SJSA1 (cell line): ENCODE results near the gene GOLGA8A. TPM values are rescaled to one million over a fixed set of nuclear protein-coding genes. Genes with fewer than 3 reads are reported as not detected.

Experiments
- DNase-seq, 2 experiments: peaks; one replicate each; pipeline ENCODE4 v3.0.0-alpha.2; 2015 to 2020; ENCODE audit warnings: low spot score in 2 of 2, low read depth in 1 of 2
- H3K27ac ChIP-seq: fragments of 250-450 bp; sonication (Bioruptor Pico); 2 replicates; pipeline ENCODE4 v1.5.1; 2020; ENCODE audit warnings: mild to moderate bottlenecking, moderate library complexity
- H3K27me3 ChIP-seq: fragments of 250-450 bp; sonication (Bioruptor Pico); replicated peaks from 2 replicates; pipeline ENCODE4 v1.5.1; 2020; ENCODE audit warnings: mild to moderate bottlenecking, moderate library complexity
- H3K36me3 ChIP-seq: fragments of 250-450 bp; sonication (Bioruptor Pico); 2 replicates; pipeline ENCODE4 v1.5.1; 2020; ENCODE audit warnings: mild to moderate bottlenecking
- H3K4me1 ChIP-seq: fragments of 250-450 bp; sonication (Bioruptor Pico); replicated peaks from 2 replicates; pipeline ENCODE4 v1.6.1; 2021; ENCODE audit warnings: mild to moderate bottlenecking
- H3K4me3 ChIP-seq: fragments of 250-450 bp; sonication (Bioruptor Pico); 2 replicates; pipeline ENCODE4 v1.5.1; 2020; ENCODE audit warnings: mild to moderate bottlenecking
- H3K9me3 ChIP-seq: fragments of 250-450 bp; sonication (Bioruptor Pico); replicated peaks from 2 replicates; pipeline ENCODE4 v1.5.1; 2020; ENCODE audit warnings: mild to moderate bottlenecking
- total RNA-seq: library from RNA; depleted of rRNA; stranded (reverse); fragments of >200 nt; shearing (Covaris generic); gene quantifications from 2 replicates; pipeline ENCODE4 v1.2.3, GENCODE V29; 2014; rRNA removed

The GOLGA8A gene, protein sequence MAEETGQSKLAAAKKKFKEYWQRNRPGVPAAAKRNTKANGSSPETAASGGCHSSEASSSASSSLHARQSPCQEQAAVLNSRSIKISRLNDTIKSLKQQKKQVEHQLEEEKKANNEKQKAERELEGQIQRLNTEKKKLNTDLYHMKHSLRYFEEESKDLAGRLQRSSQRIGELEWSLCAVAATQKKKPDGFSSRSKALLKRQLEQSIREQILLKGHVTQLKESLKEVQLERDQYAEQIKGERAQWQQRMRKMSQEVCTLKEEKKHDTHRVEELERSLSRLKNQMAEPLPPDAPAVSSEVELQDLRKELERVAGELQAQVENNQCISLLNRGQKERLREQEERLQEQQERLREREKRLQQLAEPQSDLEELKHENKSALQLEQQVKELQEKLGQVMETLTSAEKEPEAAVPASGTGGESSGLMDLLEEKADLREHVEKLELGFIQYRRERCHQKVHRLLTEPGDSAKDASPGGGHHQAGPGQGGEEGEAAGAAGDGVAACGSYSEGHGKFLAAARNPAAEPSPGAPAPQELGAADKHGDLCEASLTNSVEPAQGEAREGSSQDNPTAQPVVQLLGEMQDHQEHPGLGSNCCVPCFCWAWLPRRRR
- total RNA-seq = 3.4 and 16.0 TPM in 2 replicates

DNA sequence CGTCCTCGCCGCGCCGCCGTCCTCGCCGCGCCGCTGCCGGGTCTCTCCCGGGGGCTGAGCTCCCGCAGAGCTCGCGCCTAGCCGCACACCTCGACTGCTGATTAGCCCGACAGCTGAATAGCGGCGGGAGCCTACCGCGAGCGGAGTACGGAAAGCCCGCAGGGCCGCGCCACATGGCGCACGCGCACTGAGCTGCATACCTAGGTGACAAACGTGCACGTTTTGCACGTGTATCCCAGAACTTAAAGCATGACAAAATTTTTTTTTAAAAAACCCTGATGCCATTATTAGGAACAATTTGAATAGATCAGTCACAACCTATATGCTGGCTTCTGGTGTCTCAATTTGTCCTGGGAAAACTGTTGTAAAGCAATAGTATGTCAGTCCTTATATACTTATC lies at the start of gene GOLGA8A:
GOLGA8A (minus strand) TSS at position 122 of the 400 bp plus-strand sequence. CDS start 48,117 bp downstream, outside the sequence.
- no peaks in the 10 kb centered on the region; the same call in 1 of the 2 replicates for H3K36me3 ChIP-seq
- peaks cover 11% of the 10 kb centered on the region for H3K4me1 ChIP-seq
- DNase-seq = peak; percentile 51 to 73

DNA sequence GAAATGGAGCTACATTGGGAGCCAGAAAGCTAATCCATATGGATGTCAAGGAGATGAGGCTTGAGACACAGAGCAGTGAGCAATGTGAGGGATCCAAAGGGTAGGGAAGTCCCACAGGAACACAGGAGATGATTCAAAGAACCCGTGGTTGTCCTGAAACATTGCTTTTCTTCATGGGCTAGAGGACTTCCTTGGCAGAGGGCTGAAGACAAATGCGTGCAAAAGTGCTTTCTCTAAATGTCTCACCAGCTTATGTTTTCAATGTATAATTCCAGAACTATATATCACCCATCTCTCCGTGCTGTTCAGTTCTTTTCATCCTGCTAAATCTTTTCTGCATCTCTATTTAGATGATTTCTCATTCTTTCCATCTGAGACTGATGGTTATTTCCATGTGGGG lies 46.0 kb upstream of the GOLGA8A start:
- H3K27me3 ChIP-seq = peaks cover 6% of the 10 kb centered on the region; the same call in 1 of the 2 replicates
- H3K9me3 ChIP-seq = no peaks in the 10 kb centered on the region
- no peaks in the 10 kb centered on the region for H3K4me1 ChIP-seq
- no peak overlapping the region for H3K4me3 ChIP-seq
- H3K27ac ChIP-seq = no peak overlapping the region
- no peaks in the 10 kb centered on the region for H3K36me3 ChIP-seq
- DNase-seq = no peak

More for the DNA sequence above, at the start of gene GOLGA8A:
- Histone ChIP-seq H3K27ac (no peak within 1 kb of the TSS), H3K9me3 (no peaks in the 10 kb centered on the region), H3K27me3 (peaks cover 6% of the 10 kb centered on the region; the same call in 1 of the 2 replicates), H3K4me3 (peak within 1 kb of the TSS; percentile 50)

DNA sequence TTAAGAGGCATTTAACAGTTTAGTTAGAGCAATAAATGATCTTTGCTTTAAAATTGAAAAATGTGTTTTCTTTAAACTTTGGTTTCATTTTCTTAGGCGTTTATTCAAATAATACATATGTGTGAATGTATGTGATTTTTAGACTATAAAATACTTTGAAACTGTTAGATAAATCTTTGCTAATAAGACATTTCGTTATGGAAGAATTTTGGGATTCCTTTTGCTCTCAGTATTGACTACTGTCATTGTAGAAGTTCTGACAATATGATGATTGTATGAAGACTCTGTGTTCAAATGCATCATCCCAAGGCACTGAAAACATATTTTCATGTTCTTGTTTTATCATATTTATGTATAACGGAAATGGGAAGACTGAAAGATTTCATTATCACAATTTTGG lies 43.8 kb upstream of the GOLGA8A start:
- Histone ChIP-seq H3K27ac (no peak overlapping the region), H3K36me3 (no peaks in the 10 kb centered on the region), H3K9me3 (no peaks in the 10 kb centered on the region), H3K4me3 (no peak overlapping the region), H3K4me1 (no peaks in the 10 kb centered on the region), H3K27me3 (peaks cover 6% of the 10 kb centered on the region; the same call in 1 of the 2 replicates)
- no peak for DNase-seq

DNA sequence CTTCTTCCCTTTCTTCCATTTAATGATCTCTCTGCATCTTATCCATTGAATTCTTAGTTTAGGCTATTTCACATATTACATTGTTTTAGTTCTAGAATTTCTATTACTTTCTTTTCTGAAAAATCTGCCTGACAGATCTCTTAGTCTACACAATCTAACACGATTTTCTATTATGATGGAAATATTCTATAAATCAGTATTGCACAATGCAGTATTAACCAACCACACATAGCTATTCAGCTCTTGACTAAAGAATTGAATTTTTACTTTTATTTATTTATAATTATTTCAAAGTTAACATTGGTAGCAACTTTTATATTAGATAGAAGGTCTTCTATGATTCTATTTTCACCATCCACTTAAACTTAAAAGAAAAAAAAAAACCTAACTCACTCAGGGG lies 36.2 kb upstream of the GOLGA8A start:
- Histone ChIP-seq H3K27me3 (no peaks in the 10 kb centered on the region), H3K36me3 (no peaks in the 10 kb centered on the region), H3K9me3 (no peaks in the 10 kb centered on the region), H3K4me1 (no peaks in the 10 kb centered on the region), H3K27ac (no peak overlapping the region), H3K4me3 (no peak overlapping the region)
- DNase-seq = no peak

DNA sequence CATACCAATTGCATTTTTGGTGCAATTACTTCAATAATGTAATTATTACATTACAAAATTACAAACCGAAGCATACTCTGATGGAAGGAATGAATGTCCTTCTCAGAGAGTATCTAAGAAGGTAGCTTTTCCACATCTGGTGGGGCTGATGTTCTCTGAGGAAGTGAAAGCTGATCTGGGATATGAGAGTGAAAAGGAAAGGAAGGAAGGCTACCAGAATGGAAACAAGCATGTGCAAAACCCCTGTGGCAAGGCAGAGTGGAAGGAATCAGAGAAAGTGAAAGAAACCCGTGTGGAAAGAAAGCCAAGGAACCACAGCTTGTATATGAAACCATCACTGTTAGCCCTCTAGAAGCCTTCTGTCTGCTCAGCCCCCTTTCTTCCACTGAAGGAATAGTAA lies 35.3 kb upstream of the GOLGA8A start:
- Histone ChIP-seq H3K27ac (no peak overlapping the region), H3K4me3 (no peak overlapping the region), H3K9me3 (no peaks in the 10 kb centered on the region), H3K36me3 (no peaks in the 10 kb centered on the region), H3K4me1 (no peaks in the 10 kb centered on the region), H3K27me3 (no peaks in the 10 kb centered on the region)
- no peak for DNase-seq

DNA sequence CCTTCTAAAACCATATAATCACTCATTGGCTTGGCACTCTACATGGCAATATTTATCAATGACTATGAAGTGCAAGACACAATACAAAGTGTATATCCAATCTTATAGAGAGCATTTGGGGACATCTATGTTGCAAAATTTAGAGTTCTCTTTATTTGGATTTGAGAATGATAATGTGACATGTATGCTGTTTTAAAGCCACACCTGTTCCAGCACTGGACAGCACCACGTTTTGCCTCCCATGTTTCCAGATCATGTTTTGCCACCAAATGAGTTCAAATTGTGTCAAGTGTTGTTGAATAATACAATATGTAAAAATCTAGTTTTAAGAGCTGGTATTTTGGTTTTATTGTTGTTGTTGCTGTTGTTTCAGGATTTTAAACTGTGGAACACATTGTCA lies 33.3 kb upstream of the GOLGA8A start:
- DNase-seq = no peak
- no peaks in the 10 kb centered on the region for H3K36me3 ChIP-seq

DNA sequence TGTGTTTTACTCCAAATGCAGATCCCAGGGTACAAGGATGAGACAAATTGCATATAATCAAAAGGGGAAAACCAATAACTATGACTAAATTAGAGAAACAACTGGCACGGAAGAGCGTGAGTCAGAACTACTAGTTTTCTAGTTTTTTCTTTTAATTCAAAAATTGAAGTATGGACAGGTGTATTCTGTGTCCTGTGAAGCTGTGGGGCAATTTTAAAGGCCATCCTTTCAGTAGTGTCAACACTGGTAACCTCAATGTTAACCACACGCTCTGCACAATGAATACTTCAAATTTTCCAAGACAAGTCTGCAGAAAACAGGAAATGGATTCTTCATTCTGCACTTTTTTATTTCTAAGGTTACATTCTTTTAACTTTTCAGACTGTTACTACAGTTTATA lies 32.5 kb upstream of the GOLGA8A start:
- no peaks in the 10 kb centered on the region for H3K9me3 ChIP-seq
- no peaks in the 10 kb centered on the region for H3K4me1 ChIP-seq
- H3K36me3 ChIP-seq = no peaks in the 10 kb centered on the region
- no peak overlapping the region for H3K4me3 ChIP-seq
- no peak for DNase-seq
- H3K27ac ChIP-seq = no peak overlapping the region
- H3K27me3 ChIP-seq = no peaks in the 10 kb centered on the region

More for the DNA sequence above, 33.3 kb upstream of the GOLGA8A start:
- no peak overlapping the region for H3K4me3 ChIP-seq
- no peaks in the 10 kb centered on the region for H3K4me1 ChIP-seq
- no peaks in the 10 kb centered on the region for H3K9me3 ChIP-seq
- no peaks in the 10 kb centered on the region for H3K27me3 ChIP-seq
- no peak overlapping the region for H3K27ac ChIP-seq

DNA sequence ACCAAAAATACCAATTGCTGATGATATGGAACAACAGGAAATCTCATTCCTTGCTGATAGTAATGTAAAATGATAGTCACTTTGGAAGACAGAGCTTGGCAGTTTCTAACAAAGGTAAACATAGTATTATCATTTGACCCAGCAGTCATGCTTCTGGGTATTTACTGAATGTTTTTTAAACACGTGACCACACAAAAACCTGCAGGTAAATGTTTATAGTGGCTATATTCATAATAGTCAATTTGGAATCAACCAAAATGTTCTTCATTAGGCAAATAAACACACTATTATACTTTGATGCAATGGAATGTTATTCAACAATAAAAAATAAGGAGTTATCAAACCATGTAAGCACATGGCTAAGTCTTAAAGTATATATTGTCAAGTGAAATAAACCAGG lies 24.1 kb upstream of the GOLGA8A start:
- no peak for DNase-seq
- H3K4me3 ChIP-seq = no peak overlapping the region
- no peaks in the 10 kb centered on the region for H3K4me1 ChIP-seq
- H3K27ac ChIP-seq = no peak overlapping the region
- no peaks in the 10 kb centered on the region for H3K9me3 ChIP-seq
- no peaks in the 10 kb centered on the region for H3K36me3 ChIP-seq
- 0 out of 2 replicates have a peak, but pooled peaks cover 3% of the 10 kb centered on the region for H3K27me3 ChIP-seq

DNA sequence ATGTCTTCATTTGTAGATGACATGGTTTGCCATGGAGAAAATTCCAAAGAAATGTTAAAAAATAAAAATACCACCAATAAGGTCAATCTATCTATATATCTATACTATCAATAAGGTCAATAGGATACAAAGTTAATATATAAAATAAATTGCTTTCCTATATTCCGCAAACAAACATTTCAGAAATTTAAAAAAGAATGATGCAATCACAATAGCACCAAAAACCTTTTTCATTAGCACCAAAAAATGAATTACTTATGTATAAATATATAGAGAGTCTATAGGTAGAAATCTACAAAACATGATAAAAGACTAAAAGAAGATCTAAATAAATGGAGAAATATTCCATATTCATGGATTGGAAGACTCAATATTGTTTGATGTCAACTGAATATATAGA lies 22.8 kb upstream of the GOLGA8A start:
- H3K4me3 ChIP-seq = no peak overlapping the region
- no peaks in the 10 kb centered on the region for H3K4me1 ChIP-seq
- no peaks in the 10 kb centered on the region for H3K9me3 ChIP-seq
- no peak for DNase-seq
- no peak overlapping the region for H3K27ac ChIP-seq
- H3K36me3 ChIP-seq = no peaks in the 10 kb centered on the region
- H3K27me3 ChIP-seq = 0 out of 2 replicates have a peak, but pooled peaks cover 3% of the 10 kb centered on the region

DNA sequence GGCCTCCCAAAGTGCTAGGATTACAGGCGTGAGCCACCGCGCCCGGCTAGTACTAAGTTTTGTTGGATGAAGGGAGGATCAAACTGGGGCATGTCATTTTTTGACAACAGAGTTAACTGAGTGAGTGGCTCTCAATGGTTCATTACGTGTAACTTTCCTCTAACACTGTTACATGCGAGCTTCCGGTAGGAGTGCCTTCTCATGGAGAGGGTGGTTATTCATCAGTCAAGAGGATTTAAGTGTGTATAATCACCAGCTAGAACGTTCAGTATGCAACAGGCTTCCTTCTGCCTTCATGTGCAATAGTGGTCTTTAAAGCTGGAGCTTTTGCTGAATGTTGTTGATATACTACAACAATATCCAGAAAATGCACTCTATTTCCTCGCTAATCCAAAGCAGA lies 19.1 kb upstream of the GOLGA8A start:
- H3K27ac ChIP-seq = no peak overlapping the region
- no peaks in the 10 kb centered on the region for H3K36me3 ChIP-seq
- no peaks in the 10 kb centered on the region for H3K4me1 ChIP-seq
- no peak for DNase-seq
- 0 out of 2 replicates have a peak, but pooled peaks cover 5% of the 10 kb centered on the region for H3K27me3 ChIP-seq
- no peak overlapping the region for H3K4me3 ChIP-seq
- H3K9me3 ChIP-seq = no peaks in the 10 kb centered on the region

DNA sequence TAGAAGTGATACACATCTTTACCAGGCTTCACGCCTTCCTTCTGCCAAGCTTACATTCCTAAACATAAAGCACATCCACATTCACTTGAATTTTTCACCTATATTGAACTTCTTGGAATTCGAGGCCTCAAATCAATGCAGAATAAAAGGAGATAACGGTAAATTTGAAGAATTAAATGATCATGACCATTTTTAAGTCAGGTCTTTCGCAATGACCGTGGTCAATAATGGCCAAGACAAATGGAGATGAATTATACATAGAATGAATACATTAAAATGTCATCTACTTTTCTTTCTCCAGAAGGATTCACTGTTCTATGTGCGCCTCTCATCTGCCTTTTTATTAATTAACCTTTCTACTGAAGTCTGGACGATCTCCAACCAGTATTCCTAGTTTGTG lies 5.3 kb upstream of the GOLGA8A start:
- no peaks in the 10 kb centered on the region for H3K9me3 ChIP-seq
- no peaks in the 10 kb centered on the region for H3K36me3 ChIP-seq
- no peak for DNase-seq
- H3K4me3 ChIP-seq = no peak overlapping the region
- no peak overlapping the region for H3K27ac ChIP-seq
- peaks cover 17% of the 10 kb centered on the region; the same call in 1 of the 2 replicates for H3K27me3 ChIP-seq
- 0 out of 2 replicates have a peak, but pooled peaks cover 1% of the 10 kb centered on the region for H3K4me1 ChIP-seq

DNA sequence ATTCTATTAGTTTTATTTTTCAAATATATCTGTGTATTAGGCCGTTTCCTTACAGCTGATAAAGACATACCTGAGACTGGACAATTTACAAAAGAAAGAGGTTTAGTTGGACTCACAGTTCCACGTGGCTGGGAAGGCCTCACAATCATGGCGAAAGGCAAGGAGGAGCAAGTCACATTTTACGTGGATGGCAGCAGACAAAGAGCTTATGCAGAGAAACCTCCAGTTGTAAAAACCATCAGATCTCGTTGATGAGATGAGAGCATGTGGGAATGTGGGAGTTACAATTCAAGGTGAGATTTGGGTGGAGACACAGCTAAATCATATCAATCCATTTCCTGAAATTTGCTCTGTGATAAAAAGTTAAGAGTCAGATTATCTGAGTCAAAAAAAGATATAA lies 2.3 kb upstream of the GOLGA8A start:
- H3K4me1 ChIP-seq = peaks cover 11% of the 10 kb centered on the region
- no peak overlapping the region for H3K4me3 ChIP-seq
- H3K9me3 ChIP-seq = no peaks in the 10 kb centered on the region
- no peak for DNase-seq
- no peak overlapping the region for H3K27ac ChIP-seq
- no peaks in the 10 kb centered on the region; the same call in 1 of the 2 replicates for H3K36me3 ChIP-seq
- H3K27me3 ChIP-seq = peaks cover 12% of the 10 kb centered on the region; the same call in 1 of the 2 replicates

DNA sequence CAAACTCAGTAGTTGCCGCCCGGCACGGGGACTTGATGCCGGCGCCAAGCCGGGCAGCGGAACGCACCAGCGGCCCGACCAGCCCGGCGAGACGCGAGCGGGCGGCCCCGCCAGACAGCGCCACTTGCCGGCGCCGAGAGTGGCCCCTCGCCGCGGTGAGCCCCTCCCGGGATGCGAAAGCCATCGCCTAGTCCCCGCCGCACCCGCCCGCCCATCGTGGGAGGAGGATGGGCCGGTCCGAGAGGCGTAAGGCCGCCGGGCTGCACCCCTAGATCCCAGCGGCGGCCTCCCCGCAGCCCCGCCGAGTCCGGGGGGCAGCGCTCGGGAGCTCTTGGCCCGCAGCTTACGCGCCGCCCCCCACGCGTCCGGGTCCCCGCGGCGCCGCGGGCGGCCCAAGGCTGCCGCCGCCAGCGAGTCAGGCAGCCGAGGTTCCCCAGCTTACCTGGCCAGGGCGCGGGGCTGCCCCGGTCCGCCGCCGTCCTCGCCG lies 609 bp downstream of the GOLGA8A start:
- DNase-seq = peak; percentile 55 to 60
- no peaks in the 10 kb centered on the region; the same call in 1 of the 2 replicates for H3K36me3 ChIP-seq
- 0 out of 2 replicates have a peak, but pooled peaks cover 6% of the 10 kb centered on the region for H3K27me3 ChIP-seq
- peaks cover 11% of the 10 kb centered on the region for H3K4me1 ChIP-seq
- H3K9me3 ChIP-seq = no peaks in the 10 kb centered on the region
- H3K27ac ChIP-seq = no peak overlapping the region
- H3K4me3 ChIP-seq = peak overlapping the region; percentile 50
